ENCODE results near the gene CAMTA1. TPM values are rescaled to one million over a fixed set of nuclear protein-coding genes. Genes with fewer than 3 reads are reported as not detected.

The CAMTA1 gene
- total and polyA plus RNA-seq, 9 of the 15 experiments (the other 6 are each of a cell fraction or from before 2014, with no cell fraction given): 43.9 to 161 (median 65.9) TPM

DNA sequence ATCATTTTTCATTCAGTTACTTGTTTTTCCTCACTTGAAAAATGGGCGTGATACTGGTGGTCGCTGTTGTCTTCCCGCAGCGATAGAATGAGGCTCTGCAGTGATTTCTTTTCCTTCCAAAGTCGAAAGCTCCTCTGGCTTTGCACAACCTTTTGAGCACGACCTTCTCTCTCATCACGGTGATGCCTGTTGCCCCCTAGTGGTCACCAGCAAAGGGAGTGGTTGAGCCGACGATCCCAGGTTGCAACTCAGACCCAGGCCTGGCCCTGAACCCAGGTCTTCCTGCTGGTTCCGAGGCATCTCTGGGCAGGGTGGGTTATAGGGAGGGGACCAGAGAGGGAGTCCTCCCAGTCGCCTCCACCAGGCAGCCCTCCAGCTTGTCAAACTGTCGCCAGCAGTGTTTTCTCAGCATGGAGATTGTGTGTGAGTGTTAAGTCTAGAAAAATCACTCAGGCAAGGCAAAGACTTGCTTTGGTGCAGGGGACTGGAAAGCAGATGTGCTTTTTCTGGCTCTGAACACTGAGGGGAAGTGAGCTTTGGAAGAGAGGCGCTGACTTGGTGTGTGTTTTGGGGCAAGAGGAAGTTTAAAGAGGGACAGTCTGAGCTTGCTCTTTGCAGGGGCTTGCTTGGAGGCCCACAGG is 285.3 kb downstream of the CAMTA1 start (continued):
- no peak for TF ChIP-seq MED1 (CRISPR knock-in tag; IDR thresholded peaks at IDR 0.05; ENCODE audit: borderline replicate concordance)
- no peak for TF ChIP-seq PCBP1 (IDR thresholded peaks at IDR 0.05; ENCODE audit: low read depth, low read length, poor library complexity, severe bottlenecking)
- TF ChIP-seq PML (IDR thresholded peaks at IDR 0.05; ENCODE audit: low read length): no peak
- TF ChIP-seq, protein P1, sequence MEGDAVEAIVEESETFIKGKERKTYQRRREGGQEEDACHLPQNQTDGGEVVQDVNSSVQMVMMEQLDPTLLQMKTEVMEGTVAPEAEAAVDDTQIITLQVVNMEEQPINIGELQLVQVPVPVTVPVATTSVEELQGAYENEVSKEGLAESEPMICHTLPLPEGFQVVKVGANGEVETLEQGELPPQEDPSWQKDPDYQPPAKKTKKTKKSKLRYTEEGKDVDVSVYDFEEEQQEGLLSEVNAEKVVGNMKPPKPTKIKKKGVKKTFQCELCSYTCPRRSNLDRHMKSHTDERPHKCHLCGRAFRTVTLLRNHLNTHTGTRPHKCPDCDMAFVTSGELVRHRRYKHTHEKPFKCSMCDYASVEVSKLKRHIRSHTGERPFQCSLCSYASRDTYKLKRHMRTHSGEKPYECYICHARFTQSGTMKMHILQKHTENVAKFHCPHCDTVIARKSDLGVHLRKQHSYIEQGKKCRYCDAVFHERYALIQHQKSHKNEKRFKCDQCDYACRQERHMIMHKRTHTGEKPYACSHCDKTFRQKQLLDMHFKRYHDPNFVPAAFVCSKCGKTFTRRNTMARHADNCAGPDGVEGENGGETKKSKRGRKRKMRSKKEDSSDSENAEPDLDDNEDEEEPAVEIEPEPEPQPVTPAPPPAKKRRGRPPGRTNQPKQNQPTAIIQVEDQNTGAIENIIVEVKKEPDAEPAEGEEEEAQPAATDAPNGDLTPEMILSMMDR (IDR thresholded peaks at IDR 0.05 in 2 of 3, conservative IDR thresholded peaks at IDR 0.05 in 1 of 3; ENCODE audit: insufficient read depth in 2 of 3, low read depth in 1 of 3, low read length in 3 of 3): peak; percentile 86 to 90 (median 86)
- TF ChIP-seq TOE1 (IDR thresholded peaks at IDR 0.05; ENCODE audit: borderline replicate concordance): no peak
- TF ChIP-seq TOE1 (CRISPR knock-in tag; IDR thresholded peaks at IDR 0.05; ENCODE audit: borderline replicate concordance, low read depth): no peak
- TF ChIP-seq RAD21 (CRISPR knock-in tag; conservative IDR thresholded peaks at IDR 0.05 in 1 of 2, IDR thresholded peaks at IDR 0.05 in 1 of 2): peak in 1 of 2 experiments; percentile 79; a peak in 3 of 4 replicates
- TF ChIP-seq, protein P2, sequence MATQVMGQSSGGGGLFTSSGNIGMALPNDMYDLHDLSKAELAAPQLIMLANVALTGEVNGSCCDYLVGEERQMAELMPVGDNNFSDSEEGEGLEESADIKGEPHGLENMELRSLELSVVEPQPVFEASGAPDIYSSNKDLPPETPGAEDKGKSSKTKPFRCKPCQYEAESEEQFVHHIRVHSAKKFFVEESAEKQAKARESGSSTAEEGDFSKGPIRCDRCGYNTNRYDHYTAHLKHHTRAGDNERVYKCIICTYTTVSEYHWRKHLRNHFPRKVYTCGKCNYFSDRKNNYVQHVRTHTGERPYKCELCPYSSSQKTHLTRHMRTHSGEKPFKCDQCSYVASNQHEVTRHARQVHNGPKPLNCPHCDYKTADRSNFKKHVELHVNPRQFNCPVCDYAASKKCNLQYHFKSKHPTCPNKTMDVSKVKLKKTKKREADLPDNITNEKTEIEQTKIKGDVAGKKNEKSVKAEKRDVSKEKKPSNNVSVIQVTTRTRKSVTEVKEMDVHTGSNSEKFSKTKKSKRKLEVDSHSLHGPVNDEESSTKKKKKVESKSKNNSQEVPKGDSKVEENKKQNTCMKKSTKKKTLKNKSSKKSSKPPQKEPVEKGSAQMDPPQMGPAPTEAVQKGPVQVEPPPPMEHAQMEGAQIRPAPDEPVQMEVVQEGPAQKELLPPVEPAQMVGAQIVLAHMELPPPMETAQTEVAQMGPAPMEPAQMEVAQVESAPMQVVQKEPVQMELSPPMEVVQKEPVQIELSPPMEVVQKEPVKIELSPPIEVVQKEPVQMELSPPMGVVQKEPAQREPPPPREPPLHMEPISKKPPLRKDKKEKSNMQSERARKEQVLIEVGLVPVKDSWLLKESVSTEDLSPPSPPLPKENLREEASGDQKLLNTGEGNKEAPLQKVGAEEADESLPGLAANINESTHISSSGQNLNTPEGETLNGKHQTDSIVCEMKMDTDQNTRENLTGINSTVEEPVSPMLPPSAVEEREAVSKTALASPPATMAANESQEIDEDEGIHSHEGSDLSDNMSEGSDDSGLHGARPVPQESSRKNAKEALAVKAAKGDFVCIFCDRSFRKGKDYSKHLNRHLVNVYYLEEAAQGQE (IDR thresholded peaks at IDR 0.05; ENCODE audit: borderline replicate concordance): peak; percentile 63; the same call in 1 of the 2 replicates
- TF ChIP-seq, protein P2 (CRISPR knock-in tag; IDR thresholded peaks at IDR 0.05; ENCODE audit: low read depth): no peak
- no peak for TF ChIP-seq GABPB2 (CRISPR knock-in tag; conservative IDR thresholded peaks at IDR 0.05)
- no peak for TF ChIP-seq BCOR (IDR thresholded peaks at IDR 0.05)
- TF ChIP-seq, protein P3, sequence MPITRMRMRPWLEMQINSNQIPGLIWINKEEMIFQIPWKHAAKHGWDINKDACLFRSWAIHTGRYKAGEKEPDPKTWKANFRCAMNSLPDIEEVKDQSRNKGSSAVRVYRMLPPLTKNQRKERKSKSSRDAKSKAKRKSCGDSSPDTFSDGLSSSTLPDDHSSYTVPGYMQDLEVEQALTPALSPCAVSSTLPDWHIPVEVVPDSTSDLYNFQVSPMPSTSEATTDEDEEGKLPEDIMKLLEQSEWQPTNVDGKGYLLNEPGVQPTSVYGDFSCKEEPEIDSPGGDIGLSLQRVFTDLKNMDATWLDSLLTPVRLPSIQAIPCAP (CRISPR knock-in tag; IDR thresholded peaks at IDR 0.05; ENCODE audit: borderline replicate concordance): no peak
- TF ChIP-seq HNRNPK (IDR thresholded peaks at IDR 0.05; ENCODE audit: low read depth, low read length, poor library complexity, severe bottlenecking): no peak
